Kidney (tissue), 14 donors: ENCODE measurements around the gene DEPDC5. TPM values are rescaled to one million over a fixed set of nuclear protein-coding genes. Genes with fewer than 3 reads are reported as not detected.

Experiments used
- DNase-seq, 5 donors: peaks; one replicate each; pipeline ENCODE4 v3.0.0-alpha.2; 2013 to 2020
- FAIRE-seq: peaks from 2 replicates; lab custom pipeline; 2012; peaks lifted over from hg19 to GRCh38; lab: Jason Lieb, UNC
- H3K27ac ChIP-seq, 2 donors: one replicate each; pipeline ENCODE4 v1.7.0; 2013; ENCODE audit warnings: low read depth in 2 of 2, low read length in 2 of 2, inconsistent platforms in 1 of 2
- H3K27me3 ChIP-seq: one replicate; pipeline ENCODE4 v1.7.1; 2013; ENCODE audit warnings: low read length, inconsistent platforms; ENCODE audit not compliant: control insufficient read depth, insufficient read depth
- H3K36me3 ChIP-seq, 3 donors: one replicate each; pipeline versions ENCODE4 v1.7.0 to v1.7.1; 2013; ENCODE audit warnings: low read length in 3 of 3, control low read depth in 1 of 3, inconsistent platforms in 1 of 3; ENCODE audit not compliant: insufficient read depth in 3 of 3, control insufficient read depth in 2 of 3
- H3K4me1 ChIP-seq, 3 donors: one replicate each; pipeline versions ENCODE4 v1.7.0 to v1.7.1; 2013; ENCODE audit warnings: low read length in 3 of 3, inconsistent platforms in 1 of 3, low read depth in 1 of 3; ENCODE audit not compliant: control insufficient read depth in 2 of 3, insufficient read depth in 2 of 3
- H3K4me3 ChIP-seq, 3 donors: one replicate each; pipeline versions ENCODE4 v1.7.0 to v1.8.1; 2013; ENCODE audit warnings: low read length in 3 of 3, control low read depth in 1 of 3, inconsistent platforms in 1 of 3
- H3K9ac ChIP-seq, 3 donors: one replicate each; pipeline versions ENCODE4 v1.7.0 to v1.7.1; 2013; ENCODE audit warnings: low read length in 3 of 3, control low read depth in 1 of 3, inconsistent platforms in 1 of 3
- H3K9me3 ChIP-seq, 3 donors: one replicate each; pipeline versions ENCODE4 v1.7.0 to v1.7.1; 2013; ENCODE audit warnings: low read length in 3 of 3, control low read depth in 1 of 3, inconsistent platforms in 1 of 3; ENCODE audit not compliant: control insufficient read depth in 2 of 3, insufficient read depth in 1 of 3
- intact Hi-C: fragments of 100-400 bp; cut with DNase I; formaldehyde crosslinking; loops from one replicate; pipeline ENCODE4 v1.11.1; 2022
- polyA plus RNA-seq: library from polyadenylated mRNA; stranded (reverse); fragments of 350-450 nt; fragmentation: Illumina TruSeq; extraction: RNeasy Lipid Tissue Mini Kit (QIAGEN cat#74804); gene quantifications from one replicate; pipeline ENCODE4 v1.2.3, GENCODE V29; 2014; ENCODE audit warnings: low read depth, low replicate concordance; ENCODE audit not compliant: insufficient read depth
- total RNA-seq: library from RNA; stranded (reverse); fragmentation: NEBNext Ultra II Directional; extraction: Animal tissue kit (Norgen Biotek cat#: 25700); gene quantifications from one replicate; pipeline ENCODE4 v1.2.1, GENCODE V29; 2021
- TF ChIP-seq, protein P1 (sequence below): IDR thresholded peaks from 3 replicates; pipeline ENCODE4 v1.5.1; 2012; ENCODE audit warnings: mild to moderate bottlenecking, moderate library complexity, borderline replicate concordance; ENCODE audit not compliant: insufficient read depth; ENCODE audit errors: extremely low read depth
- donor health status: control.
- donor health status: control.
- donor health status: control.
- donor health status: control.
- donor health status: control.
- donor health status: DM: yes; HTN: yes; CAD: no.
- donor health status: Normal renal cell carcinoma (clear cell type).

Gene DEPDC5
- total and polyA plus RNA-seq, 2 donors from 2014 or later: 12.1 to 27.3 TPM

- peak overlapping the region in 1 of 2 donors; percentile 17 for H3K27ac ChIP-seq
Measured at GRCh38 chr22:31891366-31892079, 137.7 kb downstream of the DEPDC5 start.

DNA sequence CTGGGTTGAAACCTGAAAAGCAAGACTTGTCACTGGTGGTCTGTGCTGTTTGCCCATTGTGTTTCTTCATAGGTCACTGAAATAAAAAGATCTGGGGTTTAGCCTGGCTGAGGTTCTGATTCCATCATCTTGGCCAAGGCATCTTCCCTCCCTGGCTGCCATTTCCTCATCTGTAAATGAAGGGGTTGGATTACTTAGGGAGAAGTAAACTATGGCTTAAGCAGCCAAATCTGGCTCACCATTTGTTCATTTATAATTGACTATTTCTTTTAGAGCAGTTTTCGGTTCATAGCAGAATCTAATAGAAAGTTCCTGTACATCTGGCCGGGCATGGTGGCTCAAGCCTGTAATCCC, 138.2 kb downstream of the DEPDC5 start:
- no peak overlapping the region for H3K27ac ChIP-seq
- no peak for FAIRE-seq

More at GRCh38 chr22:31891366-31892079, 137.7 kb downstream of the DEPDC5 start:
- DNase-seq (peak in 3 of 5 donors; percentile 13 to 66 (median 60)), FAIRE-seq (no peak)
- intact Hi-C loops: no loop called here
- Histone ChIP-seq H3K4me3 (no peak overlapping the region), H3K36me3 (peaks cover 0 to 10% (median 8%) of the 10 kb centered on the region in 3 donors), H3K9me3 (no peaks in the 10 kb centered on the region), H3K4me1 (no peaks in the 10 kb centered on the region), H3K9ac (no peak overlapping the region), H3K27me3 (no peaks in the 10 kb centered on the region)
- TF ChIP-seq, protein P1, sequence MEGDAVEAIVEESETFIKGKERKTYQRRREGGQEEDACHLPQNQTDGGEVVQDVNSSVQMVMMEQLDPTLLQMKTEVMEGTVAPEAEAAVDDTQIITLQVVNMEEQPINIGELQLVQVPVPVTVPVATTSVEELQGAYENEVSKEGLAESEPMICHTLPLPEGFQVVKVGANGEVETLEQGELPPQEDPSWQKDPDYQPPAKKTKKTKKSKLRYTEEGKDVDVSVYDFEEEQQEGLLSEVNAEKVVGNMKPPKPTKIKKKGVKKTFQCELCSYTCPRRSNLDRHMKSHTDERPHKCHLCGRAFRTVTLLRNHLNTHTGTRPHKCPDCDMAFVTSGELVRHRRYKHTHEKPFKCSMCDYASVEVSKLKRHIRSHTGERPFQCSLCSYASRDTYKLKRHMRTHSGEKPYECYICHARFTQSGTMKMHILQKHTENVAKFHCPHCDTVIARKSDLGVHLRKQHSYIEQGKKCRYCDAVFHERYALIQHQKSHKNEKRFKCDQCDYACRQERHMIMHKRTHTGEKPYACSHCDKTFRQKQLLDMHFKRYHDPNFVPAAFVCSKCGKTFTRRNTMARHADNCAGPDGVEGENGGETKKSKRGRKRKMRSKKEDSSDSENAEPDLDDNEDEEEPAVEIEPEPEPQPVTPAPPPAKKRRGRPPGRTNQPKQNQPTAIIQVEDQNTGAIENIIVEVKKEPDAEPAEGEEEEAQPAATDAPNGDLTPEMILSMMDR: no peak

GRCh38 chr22:31893460-31893859, 139.6 kb downstream of the DEPDC5 start:
- intact Hi-C loops: no loop called here
- FAIRE-seq: no peak
- Histone ChIP-seq H3K27ac (no peak overlapping the region), H3K9ac (no peak overlapping the region), H3K4me1 (no peaks in the 10 kb centered on the region), H3K36me3 (peaks cover 0 to 22% (median 13%) of the 10 kb centered on the region in 3 donors), H3K4me3 (no peak overlapping the region), H3K9me3 (no peaks in the 10 kb centered on the region), H3K27me3 (no peaks in the 10 kb centered on the region)
- peak in 4 of 5 donors; percentile 60 to 81 (median 72) for DNase-seq
- TF ChIP-seq, protein P1: no peak

More for the DNA sequence above, 138.2 kb downstream of the DEPDC5 start:
- Histone ChIP-seq H3K4me1 (no peaks in the 10 kb centered on the region), H3K9ac (no peak overlapping the region), H3K4me3 (no peak overlapping the region), H3K36me3 (peaks cover 0 to 15% (median 9%) of the 10 kb centered on the region in 3 donors), H3K27me3 (no peaks in the 10 kb centered on the region), H3K9me3 (no peaks in the 10 kb centered on the region)
- no peak for DNase-seq
- intact Hi-C loops: no loop called here
- TF ChIP-seq, protein P1: no peak
